ENCODE data around the gene DMBX1.

The DMBX1 gene

GRCh38 chr1:46461017-46461808, 28.4 kb upstream of the DMBX1 start:
- DNase-seq: no peak

DNA sequence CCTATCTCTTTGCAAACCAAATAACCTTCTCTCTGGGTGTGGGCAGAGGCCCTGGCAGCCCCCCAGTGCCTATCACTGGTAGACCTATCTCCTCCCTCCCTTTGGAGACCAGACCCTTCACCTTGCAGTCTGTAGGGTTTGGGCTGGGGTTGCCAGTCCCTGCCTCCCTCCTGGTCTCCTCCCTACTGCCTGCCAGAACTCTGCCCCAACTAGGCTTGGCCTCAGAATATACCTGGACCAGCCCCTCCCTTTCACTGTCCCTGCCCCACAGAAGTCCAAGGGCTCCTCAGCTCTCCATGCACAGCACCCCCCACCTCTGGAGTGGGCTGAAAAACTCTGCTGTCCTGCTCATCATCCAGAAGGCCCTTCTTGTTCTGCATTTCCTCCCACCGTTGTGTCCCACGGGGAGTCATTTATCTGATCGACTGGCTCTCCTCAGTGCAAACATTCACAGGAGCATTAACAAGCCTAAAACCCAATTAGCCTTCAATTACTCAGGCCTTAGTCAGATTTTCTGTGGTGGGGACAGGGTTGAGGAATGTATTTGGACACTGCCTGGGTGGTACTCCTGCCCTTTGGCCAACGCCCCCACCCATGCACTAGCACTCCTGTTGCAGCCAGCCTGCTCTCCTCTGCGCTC, 27.7 kb upstream of the DMBX1 start:
- DNase-seq: no peak

- DNase-seq: no peak
Observed at GRCh38 chr1:46464013-46464548, 25.6 kb upstream of the DMBX1 start.

DNA sequence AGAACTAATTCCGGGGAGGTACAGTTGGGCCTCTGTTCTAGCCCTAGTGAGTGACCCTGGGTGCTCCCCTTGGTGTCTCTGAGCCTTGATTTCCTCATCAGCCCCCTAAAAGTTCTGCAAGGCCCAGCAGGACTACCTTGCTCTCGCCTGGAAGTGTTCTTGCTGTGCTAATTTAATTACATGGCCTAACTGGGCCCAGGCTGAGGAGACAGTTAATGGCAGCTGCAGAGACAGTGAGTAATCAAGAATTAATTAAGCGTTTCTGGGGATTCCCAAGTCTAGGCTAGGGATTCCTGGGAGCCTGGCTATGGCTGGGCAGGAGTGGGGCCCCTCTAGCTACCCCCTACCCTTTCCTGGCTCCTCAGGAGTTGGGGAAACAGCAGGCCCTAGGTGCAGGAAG, 24.7 kb upstream of the DMBX1 start:
- no peak for DNase-seq

DNA sequence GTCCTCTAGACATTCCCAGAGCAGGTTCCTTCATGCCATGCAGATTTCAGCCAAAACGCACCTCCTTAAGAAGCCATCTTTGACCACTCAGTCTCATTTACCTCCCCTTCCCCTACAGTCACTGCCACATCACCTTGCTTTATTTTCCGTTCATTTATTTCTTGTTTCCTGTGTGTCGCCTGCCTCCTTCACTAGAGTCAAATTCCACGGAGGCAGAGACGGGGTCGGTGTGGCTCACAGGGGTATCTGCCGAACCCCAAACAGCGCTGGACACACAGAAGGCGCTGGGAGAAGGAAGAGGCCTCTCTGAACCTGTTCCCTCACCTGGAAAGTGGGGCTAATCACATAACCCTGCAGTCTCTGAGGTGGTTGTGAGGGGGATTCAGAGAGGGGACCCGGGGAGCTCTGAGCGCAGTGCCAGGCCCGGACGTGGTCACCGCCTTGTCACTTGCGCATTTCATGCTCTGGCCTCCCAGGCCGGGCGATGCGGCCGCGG, 23.6 kb upstream of the DMBX1 start:
- DNase-seq: no peak

GRCh38 chr1:46466477-46467182, 23.0 kb upstream of the DMBX1 start:
- no peak for DNase-seq

- DNase-seq: no peak
Observed at GRCh38 chr1:46467183-46467504, 22.5 kb upstream of the DMBX1 start.

GRCh38 chr1:46469881-46470280, 19.8 kb upstream of the DMBX1 start:
- no peak for DNase-seq

DNA sequence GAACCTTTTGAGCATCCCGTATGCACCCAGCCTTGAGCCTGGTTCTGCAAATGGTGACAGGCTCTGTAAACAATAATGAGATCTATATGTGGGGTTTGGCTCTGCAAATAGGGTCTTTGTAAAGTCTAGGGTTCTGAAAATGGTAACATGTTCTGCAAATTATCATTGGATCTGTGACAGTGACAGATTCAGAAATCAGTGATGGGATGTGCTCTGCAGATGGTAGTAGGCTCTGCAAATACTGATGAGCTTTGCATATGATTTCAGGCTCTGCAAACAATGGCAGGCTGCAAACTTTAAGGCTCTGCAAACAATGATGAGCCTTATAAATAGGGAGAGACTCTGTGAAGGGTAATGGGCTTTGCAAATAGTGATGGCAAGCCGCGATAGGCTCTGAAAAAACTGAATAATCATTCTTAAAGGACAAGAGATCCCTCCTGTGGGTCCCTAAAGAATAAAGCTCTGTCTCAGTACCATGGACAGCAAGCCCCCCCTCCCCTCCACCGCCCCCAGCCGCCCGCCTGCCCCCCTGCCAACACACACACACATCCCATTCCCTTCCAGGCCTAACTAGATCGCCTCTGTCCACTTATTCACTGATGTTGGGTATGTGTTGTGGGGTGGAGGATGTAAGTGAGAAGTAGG, 17.7 kb upstream of the DMBX1 start:
- no peak for DNase-seq

DNA sequence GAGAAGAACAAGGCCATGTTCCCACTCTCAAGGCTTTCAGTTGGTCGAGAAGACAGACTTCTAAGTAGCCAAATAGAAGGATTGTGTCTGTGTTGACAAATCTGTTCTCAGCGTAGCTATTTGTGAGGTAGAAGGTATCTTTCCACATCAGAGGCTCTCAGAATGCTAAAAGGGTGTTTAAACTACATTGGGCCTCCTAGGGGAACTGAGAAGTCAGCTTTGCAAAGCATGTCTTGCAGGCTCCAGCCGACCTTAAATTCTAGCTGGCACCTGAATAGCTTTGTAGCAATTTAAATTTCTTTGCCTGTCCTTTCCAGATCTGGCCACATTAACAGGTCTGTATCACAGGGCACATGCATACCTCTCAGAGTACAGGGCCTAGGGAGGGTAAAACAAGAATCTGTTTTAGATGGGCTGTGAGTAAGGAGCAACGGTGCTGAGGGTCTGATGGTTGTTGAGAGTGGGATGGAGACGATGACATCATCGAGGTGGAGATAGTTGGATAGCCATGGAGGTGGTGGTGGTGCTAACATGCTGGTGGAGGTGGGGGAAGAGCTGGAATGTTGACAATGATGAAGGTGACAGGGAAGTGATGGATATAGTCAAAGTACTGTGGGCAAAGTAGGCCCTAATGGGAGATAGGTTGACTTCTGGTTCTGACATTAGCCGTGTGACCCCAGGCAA, 17.0 kb upstream of the DMBX1 start:
- no peak for DNase-seq

- no peak for DNase-seq
Observed at GRCh38 chr1:46473991-46474390, 15.6 kb upstream of the DMBX1 start.

DNA sequence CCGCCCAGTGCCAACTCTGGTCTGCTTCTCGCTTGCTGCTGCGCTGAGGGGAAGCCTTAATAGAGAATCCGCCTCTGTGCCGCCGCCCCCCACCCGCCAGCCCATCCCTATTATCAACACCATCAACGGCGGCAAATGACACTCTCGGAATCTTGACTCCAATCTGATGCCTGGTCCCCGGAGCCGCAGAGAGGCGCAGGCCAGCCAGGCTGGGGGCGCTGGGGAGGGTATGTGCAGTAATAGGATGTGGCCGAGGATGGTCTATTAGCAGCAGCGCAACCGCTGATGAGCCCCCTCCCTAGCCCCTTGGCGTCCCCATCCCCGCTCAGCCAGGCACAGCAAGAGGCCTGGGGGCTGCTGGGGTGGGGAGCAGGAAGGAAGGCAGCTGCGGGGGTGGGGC, 15.1 kb upstream of the DMBX1 start:
- no peak for DNase-seq

GRCh38 chr1:46476673-46477072, 13.0 kb upstream of the DMBX1 start:
- DNase-seq: no peak

- DNase-seq: peak; percentile 50
Observed at GRCh38 chr1:46477153-46477929, 12.3 kb upstream of the DMBX1 start.

DNA sequence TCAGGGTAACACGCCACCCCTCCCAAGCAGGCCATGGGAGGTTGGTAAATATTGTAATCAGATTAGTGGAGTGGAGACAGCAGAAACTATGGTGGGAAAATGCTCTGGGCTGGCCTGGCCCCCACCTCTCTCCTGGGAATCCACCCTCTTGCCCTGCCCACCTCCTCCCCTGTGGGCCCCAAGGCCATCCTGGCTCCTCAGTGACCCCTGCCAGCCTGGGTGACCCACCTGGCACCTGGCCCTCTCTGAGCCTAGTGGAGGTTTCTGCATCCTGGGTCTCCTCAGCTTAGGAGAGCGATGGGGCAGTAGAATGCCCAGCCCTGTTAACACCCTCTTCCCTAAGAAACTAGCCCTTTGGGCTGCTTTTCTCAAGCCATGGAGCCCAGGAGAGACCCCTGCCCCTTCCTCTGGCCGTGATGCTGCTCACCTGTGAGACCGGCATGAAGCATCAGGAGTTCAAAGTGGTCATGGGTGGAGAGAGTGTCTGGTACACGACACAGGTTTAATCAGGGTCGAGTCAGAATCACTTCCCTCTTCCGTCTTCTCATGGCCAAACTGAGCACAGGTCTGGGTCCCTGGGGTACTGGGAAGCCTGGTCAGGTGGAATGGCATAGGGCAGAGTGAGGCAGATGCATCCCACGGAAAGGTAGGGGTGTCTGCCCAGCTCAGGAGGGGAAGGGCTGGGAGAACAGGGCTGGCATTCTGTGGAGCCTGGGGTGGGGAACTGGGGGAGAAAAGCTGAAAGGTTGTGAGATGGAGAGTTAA, 10.7 kb upstream of the DMBX1 start:
- no peak for DNase-seq

- no peak for DNase-seq
Observed at GRCh38 chr1:46479744-46480350, 9.8 kb upstream of the DMBX1 start.

DNA sequence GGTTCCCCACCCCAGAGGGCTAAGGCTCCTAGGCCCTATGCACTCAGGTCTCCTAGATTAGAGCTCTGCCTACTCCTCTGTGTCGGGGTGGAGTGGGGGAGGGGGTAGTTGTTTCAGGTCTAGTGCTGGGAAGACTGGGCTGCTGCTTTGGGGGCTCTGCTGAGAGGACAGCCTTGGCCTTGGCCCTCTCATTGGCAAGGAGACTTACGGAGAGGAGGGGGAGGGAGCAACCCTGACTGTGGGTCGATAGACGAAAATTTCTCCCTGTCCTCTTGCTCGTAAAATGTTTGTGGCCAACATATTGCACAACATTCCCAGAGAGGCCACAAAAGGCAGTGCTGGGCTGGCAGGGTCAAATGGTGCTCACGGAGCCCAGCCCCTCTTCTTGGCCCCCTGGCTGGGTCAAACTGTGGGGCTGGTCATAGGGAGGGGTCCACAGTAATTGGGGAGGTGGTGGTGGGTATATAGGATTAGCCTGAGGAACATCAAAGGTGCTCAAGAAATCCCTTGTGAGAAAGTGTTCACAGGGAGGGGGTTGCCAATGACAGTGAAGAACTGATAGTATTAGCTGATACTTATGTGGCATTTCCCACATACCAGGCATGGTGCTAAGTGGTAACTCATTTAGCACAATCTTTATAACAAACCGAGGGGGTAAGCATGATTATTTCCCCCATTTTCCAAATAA, 8.5 kb upstream of the DMBX1 start:
- no peak for DNase-seq

- DNase-seq: no peak
Observed at GRCh38 chr1:46481961-46482360, 7.7 kb upstream of the DMBX1 start.

GRCh38 chr1:46483589-46483988, 6.0 kb upstream of the DMBX1 start:
- DNase-seq: no peak
